ENCODE measurements around the gene NFIB.

NFIB gene

DNA sequence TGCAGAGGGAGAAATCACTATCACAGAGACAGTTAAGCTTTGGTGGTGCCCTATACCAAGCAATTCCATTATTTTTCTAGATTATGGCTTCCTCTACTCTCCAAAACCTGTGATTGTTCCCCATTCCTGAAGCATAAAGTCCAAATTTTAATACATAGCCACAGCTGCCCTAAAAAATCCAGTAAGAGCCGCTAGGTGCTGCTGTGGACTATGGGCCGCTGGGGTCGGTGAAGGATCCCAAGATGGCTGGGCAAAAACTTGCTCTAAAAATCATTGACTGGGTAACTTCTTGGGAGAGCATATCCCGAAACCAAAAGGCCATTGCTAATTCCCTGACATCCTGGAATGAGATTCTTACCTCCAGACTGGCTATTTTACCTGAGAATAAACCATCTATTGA, 245.3 kb downstream of the NFIB start:
- DNase-seq (ENCODE audit: low read depth), result no peak

DNA sequence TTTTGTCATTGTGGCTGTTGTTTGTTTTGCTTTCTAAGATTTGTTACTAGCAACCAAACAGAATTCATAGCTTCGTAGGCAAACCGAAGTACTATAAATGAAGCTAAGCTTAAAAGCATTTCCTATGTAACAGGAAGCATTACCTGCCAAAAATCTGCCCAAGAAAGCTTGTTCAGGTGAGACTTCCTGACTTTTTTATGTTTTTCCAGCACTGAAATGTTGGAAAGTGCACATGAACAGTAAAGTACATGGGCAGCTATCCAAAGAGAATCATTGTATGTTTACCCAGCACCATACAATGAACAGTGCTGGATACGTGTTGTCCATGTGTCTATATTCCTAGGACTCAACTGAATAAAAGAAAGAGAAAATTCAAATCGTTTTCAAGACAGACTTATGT, 247.1 kb downstream of the NFIB start:
- no peak for DNase-seq (ENCODE audit: low read depth)

DNA sequence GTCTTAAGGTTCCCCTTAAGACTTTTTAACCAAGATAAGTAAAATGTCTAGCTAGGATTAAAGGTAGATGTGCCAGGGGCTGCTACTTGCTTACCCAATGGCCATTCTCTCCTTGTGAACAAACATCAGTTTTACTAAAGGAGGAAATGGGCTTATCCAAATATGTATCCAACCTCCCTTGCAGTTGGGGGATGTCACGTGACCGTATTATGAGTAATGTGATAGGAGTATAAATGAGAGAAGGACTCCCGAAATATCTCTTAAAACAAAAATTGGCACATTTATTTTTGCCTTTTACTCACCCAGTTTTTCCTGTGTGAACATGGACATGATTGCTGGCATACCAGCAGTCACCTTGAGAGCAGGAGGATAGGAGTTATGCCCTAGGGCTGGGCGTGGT, 247.9 kb downstream of the NFIB start:
- no peak for DNase-seq (ENCODE audit: low read depth)

GRCh38 chr9:14064940-14065339, 249.0 kb downstream of the NFIB start:
- DNase-seq (ENCODE audit: low read depth), result no peak

GRCh38 chr9:14063756-14064155, 250.2 kb downstream of the NFIB start:
- no peak for DNase-seq (ENCODE audit: low read depth)

DNA sequence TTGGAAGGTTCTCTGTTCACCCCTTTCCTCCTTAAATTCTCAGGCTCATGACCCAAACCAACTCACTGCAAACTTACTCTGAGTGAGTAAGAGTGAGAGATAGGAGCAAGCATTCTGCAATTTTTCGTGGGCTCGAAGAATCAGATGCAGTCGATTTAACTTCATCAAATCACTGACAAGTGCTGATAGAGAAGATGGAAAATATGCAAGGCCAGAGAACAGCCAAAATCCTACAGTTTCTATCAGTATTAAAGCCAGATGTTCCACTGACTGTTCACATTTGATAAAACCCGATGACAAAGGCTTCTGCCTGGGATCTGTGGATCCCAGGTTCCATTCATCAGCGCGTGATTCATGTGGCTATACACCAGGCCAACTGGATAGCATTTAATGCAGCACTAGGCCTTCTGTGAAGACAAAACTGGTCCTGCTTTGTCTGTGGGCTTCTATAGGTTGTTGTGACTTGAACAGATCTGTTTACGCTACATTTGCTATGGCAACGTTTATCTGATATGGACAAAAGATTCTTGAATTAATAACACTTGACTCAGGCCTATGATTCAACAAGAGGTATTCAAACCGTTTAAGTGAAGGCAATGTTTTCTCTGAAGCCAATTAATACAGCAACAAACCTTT, 251.2 kb downstream of the NFIB start:
- no peak for DNase-seq (ENCODE audit: low read depth)

DNA sequence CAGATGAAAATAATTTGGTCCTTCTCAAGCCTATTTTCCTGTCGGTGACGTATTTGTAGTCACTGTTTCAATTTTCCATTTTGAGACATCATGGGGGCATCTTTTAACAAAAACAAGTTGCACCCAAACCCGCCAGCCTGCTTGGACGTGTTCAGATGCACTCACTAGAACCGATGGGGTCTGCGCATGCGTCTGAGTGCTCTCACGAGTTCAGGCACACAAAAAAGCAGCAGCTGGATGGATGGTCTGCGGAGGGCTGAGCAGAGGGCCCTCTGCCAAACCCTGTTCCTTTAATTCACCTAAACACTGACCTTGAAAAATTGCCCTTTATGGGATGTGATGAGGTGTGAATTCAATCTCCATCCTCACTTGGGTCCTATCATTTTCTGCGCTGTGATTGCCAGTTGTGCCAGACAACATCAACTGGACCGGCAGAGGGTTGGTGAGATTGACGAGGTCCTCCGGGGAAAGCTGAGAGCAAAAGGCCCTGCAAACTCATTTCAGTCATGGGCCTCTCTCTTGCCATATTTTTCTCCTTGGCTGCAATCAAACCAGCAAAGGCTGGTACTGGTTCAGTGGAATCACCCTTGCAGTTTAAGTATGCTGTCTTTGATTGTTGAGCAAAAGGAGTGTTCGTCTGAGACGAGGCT, 251.9 kb downstream of the NFIB start:
- DNase-seq (ENCODE audit: low read depth), result no peak

GRCh38 chr9:14058325-14058688, 255.6 kb downstream of the NFIB start:
- DNase-seq (ENCODE audit: low read depth), result no peak

DNA sequence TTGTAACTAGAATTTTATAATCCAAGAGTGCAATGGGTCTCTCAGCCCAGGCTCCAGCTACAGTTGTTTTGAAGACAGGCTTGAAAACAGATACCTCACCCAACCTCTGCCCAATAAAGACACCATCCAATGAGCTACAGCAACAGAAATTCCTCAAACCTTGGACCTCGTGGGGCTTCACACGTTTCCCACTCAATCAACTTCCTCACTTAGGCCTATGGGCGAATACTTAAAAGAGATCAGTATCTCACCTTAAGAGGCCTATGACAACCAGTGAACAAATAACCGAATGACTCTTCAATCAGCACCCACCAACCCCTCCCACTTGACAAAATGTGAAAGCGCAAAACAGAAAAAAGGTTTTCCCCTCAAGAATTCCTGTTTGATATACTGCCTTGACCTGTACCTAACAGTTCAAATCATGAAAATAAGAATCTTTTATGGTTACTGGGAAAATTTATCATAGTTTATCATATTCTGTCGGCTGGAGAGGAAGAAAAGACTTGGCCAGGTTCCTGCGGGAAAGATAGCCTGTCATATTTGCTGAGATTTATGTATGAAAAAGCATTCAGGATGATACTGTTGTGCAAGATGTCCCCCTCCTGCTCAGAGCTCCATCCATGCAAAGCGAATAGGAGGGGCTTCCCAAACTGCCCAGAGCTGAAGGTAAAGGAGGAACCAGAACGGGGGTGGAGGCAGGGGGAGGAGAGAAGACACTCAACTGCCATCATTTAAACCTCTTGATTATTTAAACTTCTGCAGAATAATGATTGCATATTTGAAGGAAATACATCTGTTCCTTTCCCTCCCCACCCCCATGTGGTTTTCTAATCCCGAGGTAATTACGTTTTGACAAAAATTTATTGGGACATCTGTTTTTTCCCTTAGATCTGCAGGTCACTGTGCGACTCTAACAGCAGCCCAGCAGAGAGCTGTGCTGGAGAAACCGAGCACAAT, 256.3 kb downstream of the NFIB start:
- no peak for DNase-seq (ENCODE audit: low read depth)

- no peak for DNase-seq (ENCODE audit: low read depth)
Measured at GRCh38 chr9:14056316-14056861, 257.6 kb downstream of the NFIB start.

DNA sequence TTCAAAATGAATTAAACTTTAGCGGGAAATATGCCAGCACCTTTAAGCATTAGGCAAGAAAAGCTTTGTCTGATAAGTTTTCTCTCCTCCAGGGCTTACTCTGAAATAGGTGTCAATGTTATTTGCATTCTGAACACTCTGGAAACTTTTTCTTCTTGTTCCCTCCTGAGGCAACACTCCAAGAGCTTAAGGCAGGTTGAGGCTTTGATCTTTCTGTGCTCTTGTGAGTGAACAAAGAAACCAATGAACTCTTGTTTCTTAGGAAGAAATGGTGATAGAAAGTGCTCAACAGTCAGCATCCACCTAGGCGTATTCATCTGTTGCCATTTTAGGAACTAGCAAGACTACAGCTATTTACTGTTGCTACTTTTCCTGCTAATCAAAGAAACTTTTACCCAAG, 259.8 kb downstream of the NFIB start:
- DNase-seq (ENCODE audit: low read depth), result no peak

DNA sequence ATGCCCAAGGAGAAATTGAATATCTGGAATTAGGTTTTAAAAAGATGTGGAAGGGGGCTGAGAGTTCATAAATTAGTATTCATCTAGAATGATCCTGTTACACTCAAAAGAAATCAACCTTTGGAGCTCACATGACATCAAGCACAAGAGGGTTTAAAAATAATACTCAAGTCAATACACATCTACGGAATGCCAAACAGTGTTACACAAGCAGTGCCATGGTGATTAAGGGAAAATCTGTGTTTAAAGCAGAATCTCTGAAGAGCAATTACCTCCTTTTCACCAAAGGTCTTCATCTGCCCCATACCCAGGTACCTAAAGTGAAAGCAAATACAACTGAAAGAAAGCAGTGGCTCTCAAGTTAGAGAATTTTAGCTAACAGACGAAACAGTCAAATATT, 261.6 kb downstream of the NFIB start:
- DNase-seq (ENCODE audit: low read depth), result no peak

DNA sequence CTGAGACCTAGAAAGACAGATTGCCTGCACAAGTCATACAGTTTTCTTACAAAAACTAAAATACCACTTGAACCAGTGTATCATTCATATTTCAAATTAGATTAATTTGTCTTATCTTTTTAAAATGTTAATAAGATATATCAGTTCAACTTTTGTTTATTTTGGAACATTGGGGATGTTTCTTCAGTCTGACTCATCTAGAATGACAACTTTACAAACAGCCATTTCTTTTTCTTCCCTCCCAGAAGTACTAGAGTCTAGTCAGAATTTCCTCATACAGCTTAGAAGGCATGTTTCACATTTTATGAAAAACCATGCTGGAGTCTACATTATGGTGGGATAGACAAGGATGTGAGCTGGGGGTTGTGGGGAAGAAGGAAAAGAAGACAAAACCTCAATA, 262.5 kb downstream of the NFIB start:
- DNase-seq (ENCODE audit: low read depth), result no peak

- DNase-seq (ENCODE audit: low read depth), result no peak
Measured at GRCh38 chr9:14043483-14043882, 270.5 kb downstream of the NFIB start.

- DNase-seq (ENCODE audit: low read depth), result no peak
Measured at GRCh38 chr9:14037331-14037730, 276.6 kb downstream of the NFIB start.

DNA sequence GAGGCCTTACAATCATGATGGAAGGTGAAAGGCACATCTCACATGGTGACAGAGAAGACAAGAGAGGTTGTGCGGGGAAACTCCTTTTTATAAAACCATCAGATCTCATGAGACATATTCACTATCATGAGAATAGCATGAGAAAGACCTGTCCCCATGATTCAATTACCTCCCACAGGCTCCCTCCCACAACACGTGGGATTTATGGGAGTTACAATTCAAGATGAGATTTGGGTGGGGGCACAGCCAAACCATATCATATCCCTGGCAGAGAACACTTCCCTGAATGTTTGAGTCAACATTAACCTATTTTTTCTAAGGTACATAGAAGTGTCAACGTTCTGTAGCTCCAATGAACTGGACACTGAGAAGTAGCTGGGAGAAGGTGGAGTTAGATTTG, 280.9 kb downstream of the NFIB start:
- DNase-seq (ENCODE audit: low read depth), result no peak

Data from activated T-cell treated with anti-CD3 and anti-CD28 coated beads for 1 hour (primary cell).